Stimulated activated CD8-positive, alpha-beta memory T cell treated with anti-CD3 and anti-CD28 coated beads, Interleukin-4, amount 100 ng/mL, for 24 hours (primary cell): ENCODE results near the gene DCUN1D1.
"Not testable (repeated sequence)": the region's sequence is repeated elsewhere in the genome, so short reads cannot be mapped to it uniquely, and the experiment has no call there.

Experiments used
- DNase-seq: peaks from one replicate; pipeline ENCODE4 v3.0.0-alpha.2; 2020; ENCODE audit warnings: low read depth

DCUN1D1 gene

DNA sequence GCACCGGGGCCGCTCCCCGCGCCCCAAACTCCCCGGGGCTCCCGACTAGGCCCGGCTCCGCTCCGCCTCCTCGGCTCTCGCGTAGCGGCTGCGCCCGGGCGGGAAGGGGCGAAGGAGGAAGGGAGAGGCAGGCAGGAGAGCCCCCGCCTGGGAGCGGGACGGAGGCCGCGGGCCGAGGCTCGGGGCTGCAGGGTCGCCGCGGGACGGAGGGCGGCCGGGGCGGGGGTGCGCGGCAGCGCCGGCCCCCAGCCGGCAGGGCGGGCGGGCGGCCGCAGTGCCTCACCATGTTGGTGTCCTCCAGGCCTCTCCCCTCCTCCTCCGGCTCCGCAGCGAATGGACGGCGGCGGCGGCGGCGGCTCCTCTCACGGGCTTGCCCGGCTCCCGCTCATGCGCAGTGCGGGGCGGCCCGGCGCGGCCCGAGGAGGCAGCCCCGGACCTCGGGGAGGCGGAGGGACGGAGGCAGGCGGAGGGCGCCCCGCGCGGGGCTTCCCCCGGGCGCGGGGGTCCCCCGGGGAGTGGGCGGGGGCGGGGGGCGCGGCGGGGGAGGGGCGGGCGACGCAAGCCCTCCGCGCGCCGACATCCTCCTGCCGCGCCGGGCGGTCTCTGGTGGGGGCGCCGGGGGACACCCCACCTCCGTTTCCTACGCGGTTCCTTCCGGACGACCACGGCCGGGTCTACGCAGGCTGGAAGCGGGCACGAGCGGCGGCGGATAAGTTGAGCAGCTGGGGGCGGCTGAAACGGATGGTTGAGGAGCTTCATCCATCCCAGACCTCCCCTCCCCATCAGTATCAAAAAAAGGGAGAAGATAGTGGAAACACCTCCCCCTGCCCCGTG, at the start of gene DCUN1D1:
DCUN1D1 (minus strand) TSS at position 335 of the 834 bp plus-strand sequence; CDS start at position 286, 49 bp downstream.
- peak; percentile 84 for DNase-seq

DNA sequence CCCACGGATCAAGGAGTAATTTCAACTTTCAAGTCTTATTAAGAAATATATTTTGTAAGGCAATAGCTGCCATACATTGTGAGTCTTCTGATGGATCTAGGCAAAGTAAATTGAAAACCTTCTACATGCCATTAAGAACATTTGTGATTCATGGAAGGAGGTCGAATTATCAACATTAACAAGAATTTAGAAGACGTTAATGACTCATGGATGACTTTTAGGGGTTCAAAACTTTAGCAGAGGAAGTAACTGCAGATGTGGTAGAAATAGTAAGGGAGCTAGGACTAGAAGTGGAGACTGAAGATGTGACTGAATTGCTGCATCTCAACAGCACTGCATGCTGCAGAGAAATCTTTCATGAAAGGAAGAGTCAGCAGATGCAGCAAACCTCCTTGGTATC, 48.1 kb upstream of the DCUN1D1 start:
- DNase-seq: no peak

DNA sequence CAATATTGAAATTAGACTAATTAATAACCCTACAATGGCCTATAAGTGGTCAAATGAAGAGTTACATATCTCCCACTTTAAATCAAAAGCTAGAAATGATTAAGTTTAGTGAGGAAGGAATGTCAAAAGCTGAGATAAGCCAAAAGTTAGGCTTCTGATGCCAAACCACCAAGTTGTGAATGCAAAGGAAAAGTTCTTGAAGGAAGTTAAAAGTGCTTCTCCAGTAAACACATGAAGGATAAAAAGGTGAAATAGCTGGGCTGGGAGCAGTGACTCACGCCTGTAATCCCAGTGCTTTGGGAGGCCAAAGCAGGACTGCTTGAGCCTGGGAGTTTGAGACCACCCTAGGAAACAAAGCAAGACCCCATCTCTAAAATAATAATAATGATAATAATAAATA, 46.9 kb upstream of the DCUN1D1 start:
- DNase-seq: no peak

DNA sequence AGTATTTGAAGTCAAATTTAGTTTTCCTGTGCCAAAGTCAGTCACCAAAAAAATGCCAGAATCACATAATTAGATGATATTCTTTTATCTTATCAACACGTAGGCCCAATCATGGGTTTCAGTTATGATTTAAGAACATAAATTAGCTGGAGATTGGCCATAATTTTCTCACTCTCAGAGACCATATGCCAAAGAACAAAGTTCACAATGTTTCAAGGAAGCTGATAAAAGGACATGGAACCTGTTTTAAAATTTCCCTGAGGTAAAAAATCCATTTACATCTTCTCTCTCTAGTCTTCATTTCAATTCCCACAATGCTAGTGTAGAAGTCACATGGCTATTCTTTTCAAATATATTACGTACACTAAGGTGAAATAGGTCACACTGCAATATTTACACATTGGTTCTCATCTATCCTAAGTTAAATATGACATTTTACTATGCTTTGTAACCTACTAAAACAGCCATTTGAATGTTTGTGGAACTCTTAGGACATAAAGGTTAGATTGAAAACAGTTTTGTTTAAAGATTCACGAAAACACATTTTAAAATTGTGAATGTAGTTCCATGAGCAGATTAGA, 42.7 kb upstream of the DCUN1D1 start:
- DNase-seq: no peak

DNA sequence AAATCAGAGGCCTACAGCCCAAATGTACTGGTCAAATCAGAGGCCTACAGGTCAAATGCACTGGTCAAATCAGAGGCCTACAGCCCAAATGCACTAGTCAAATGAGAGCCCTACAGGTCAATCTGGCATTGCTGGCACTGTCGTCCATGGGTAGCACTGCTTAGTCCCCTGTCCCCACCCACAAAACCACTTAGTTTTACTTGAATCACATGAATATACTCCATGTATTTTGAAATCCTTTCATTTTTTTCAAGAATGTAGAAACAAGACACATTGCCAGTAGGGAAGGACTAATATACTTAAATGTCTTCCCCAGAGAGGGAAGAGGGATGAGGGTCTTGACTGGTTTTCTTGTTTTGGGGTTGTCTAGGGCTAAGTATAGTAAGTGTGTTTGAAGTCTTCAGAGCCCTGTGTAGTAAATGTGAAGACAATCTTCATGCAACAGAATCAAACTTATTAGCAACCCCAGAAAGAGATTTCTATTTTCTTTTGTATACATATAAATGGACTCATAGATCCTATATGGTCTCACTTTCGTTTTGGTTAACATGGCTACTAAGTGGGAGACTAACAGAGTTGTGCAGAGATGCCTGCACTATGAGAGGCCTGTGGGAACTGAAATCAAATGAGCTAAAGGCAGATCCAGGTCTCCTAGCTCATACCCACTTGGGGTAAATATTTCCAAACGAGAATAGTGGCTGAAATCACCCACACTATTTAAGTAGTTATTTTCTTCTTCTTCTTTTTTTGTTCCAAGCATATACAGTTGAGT, 38.3 kb upstream of the DCUN1D1 start:
- no peak for DNase-seq

DNA sequence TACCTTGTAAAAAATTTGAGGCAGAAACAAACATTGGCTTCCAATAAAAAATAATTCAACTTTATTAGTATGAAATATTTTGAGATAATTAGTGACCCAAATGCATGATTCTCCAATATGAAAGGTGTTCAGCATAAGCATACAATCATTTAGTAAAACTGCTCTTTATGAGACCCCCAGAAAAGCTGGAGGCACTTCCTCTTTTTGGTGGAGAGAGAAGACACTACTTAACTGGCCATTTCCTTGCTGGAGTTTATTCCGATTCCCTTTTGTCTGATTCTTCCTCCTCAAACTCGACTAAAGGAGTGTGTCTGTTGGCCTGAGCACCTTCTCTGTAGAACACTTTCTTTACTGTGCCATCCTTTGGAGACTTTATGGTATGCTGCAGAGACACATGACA, 34.8 kb upstream of the DCUN1D1 start:
- no peak for DNase-seq

DNA sequence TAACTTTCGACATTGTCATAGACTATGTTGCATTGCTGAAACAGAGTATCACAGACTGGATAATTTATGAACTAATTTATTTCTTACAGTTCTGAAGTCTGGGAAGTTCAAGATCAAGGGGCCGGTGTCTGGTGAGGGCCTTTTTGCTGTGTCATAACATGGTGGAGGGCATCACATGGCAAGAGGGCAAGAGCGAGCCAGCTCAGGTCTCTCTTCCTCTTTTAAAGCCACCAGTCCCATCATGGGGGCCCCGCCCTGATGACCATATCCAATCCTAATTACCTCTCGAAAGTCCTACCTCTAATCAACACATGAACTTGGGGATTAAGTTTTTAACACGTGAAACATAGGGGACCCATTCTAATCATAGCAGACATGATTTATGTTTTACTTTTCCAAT, 33.5 kb upstream of the DCUN1D1 start:
- DNase-seq: no peak

DNA sequence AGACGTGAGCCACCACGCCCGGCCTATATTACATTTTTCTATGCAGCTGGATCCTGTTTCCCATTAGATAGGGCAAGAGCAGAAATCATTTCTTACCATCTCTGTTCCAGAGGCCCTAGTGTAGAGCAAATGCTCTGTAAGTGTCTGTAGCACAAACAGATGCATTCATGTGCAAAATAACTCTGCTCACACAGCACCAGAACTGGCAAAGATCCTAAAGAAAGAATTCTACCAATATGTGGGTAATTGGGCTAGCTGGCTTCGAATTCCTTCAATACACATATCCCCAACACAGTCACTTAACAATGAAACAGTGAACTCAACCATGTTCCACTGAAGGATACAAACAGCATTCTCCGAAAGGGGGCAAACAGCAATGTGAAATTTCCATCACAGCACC, 32.7 kb upstream of the DCUN1D1 start:
- DNase-seq: no peak

DNA sequence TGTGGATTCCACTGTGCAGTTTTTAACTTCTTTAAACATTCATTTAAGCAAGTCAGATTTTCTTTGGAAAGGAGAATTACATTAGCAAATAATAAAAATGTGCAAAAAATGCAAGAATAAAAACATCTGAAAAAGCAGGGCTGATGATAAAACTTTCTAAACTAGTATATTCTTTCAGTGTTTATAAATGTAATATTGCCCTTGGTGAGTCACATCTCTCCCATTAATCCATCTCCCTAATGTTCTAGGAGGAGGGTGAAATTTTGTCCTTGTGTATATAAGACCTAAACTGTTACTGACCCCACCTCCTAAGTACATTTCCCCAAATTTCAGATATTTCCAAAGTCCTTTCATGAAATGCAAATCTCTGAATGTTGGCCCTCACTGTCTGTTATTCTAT, 28.5 kb upstream of the DCUN1D1 start:
- DNase-seq: no peak

DNA sequence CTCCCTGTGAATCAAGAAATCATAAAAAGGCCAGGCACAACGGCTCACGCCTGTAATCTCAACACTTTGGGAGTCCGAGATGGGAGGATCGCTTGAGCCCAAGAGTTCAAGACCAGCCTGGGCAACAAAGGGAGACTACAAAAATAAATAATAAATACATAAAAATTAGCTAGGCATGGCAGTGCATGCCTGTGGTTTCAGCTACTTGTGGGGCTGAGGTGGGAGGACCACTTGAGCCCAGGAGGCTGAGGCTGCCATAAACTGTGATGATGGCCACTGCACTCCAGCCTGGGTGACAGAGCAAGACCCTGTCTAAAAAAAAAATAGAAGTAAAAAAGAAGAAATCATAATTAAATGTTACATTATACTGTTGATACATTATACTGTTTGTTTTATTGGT, 28.0 kb upstream of the DCUN1D1 start:
- DNase-seq: no peak

DNA sequence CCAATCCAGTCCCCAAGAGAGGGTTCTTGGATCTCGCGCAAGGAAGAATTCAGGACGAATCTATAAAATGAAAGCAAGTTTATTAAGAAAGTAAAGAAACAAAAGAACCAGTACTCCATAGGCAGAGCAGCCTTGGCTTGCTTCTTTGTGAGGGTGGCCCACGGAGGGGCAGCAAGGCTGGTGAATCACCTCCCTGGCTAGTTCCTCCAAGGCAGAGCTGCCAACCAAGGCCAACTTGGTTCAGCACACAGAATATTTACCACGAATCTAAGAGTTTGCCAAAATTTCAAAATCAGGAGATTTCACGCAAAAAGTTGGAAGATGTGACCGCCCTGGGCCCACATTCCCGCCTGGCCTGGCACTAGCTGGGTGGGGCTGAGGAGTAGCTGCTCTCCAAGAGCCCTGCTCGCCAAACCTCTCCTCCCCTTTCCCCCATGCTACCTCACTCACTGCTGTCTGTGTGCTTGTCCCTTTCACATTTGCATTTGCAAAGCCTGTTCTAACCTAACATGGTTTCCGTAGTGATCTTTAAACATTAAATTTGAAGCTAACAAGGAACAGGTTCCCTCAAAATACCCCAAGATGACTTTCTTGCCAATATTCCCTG, 26.2 kb upstream of the DCUN1D1 start:
- no peak for DNase-seq

DNA sequence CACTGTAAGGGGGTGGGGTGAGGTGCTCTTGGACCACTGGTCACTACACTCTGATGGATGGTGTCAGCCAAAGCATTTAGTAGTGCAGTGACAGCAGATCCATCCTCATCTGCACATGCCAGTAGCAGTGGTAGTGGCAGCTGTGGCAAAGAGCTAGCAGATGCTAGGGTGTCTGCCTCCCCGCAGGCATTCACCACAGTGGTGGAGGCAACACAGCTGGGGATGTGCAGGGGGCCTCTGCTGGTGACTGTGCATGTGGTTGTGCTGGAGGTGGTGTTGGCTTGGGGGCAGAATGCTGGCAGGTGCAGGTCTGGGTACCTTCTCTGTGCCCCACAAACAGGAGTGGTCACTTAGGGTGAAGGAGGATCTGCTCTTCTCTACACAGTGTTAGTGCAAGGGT, 19.4 kb upstream of the DCUN1D1 start:
- DNase-seq: no peak

DNA sequence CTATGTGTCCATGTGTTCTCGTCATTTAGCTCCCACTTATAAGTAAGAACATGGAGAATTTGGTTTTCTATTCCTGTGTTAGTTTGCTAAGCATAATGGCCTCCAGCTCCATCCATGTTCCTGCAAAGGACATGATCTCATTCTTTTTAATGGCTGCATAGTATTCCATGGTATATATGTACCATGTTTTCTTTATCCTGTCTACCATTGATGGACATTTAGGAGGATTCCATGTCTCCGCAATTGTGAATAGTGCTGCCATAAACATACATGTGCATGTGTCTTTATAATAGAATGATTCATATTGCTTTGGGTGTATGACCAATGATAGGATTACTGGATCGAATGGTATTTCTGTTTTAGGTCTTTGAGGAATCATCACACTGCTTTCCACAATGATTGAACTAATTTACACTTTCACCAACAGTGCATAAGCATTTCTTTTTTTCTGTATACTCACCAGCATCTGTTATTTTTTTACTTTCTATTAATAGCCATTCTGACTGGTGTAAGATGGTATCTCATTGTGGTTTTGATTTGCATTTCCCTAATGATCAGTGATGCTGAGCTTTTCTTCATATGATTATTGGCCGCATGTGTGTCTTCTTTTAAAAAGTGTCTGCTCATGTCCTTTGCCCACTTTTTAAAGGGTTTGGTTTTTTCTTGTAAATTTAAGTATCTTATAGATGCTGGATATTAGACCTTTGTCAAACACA, 13.3 kb upstream of the DCUN1D1 start:
- not testable (repeated sequence) for DNase-seq

DNA sequence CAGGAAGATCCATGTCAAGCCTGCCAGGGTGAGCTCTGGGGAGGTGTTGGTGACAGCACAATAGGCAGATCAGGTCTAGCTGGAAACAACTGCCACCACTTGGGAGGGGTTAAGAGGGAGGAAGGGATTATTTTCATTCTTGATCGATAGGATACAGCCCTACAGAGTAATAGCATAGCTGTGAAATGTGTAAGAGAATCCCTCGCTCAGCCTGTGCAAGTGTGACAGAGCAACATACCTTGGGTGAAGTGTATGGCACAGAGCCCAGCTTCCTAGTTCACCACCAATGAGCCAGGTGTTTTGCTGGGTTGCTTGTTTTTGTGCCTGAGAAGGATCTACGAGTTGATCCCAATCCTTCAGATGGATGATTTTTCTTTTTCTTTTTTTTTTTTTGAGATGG, 9.2 kb upstream of the DCUN1D1 start:
- DNase-seq: no peak

DNA sequence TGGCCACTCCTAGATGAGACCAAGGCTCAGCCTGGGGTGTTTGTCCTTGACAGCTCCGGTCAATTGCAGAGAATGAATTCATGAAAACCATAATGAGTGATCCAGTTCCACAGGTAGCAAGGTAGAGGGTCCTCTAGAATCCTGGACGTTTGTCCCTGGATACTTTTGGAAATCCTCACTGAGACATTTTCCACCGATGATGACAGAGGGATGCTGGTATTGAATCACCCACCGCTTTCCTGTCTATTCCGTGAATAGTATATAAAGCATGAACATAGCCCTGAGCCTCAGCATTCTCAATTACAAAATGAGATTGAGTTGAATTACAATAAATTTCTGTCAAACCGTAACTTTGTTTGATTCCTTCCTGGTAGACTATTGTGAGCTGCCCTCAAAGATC, 5.7 kb upstream of the DCUN1D1 start:
- DNase-seq: no peak

DNA sequence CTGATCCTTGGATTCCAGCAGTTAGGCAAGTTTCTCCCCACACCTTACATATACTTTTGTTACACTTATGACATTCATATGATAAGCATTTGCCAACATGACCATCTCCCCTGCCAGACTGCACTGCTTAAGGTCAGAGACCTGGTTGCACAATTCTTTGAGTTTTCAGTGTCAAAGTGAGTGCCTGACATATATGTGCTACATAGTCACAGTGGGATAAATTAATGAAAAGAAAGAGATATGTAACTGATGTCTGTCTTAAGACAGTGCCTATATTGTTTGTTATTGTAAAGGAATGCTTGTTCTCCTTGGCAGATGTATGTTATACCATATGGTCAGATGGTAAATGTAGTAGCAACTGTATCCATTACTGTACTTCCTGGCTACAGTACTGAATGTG, 3.5 kb upstream of the DCUN1D1 start:
- DNase-seq: no peak

DNA sequence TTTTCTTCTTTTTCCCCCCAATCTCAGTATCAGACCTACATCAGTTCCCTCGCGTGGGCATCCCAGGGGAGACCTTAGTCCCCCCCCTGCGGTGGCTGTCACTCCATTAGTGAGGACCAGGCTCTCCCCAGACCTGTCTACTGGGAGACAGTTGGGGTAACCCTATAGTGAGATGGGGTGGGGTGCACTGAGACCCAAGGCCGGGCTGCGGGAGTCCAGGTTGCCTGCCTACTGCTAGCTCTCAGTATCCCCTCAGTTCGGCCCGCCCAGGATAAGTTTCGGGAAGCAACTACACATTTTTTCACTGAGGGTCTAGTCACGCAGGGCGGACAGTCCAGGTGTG, 671 bp upstream of the DCUN1D1 start:
- DNase-seq: no peak

DNA sequence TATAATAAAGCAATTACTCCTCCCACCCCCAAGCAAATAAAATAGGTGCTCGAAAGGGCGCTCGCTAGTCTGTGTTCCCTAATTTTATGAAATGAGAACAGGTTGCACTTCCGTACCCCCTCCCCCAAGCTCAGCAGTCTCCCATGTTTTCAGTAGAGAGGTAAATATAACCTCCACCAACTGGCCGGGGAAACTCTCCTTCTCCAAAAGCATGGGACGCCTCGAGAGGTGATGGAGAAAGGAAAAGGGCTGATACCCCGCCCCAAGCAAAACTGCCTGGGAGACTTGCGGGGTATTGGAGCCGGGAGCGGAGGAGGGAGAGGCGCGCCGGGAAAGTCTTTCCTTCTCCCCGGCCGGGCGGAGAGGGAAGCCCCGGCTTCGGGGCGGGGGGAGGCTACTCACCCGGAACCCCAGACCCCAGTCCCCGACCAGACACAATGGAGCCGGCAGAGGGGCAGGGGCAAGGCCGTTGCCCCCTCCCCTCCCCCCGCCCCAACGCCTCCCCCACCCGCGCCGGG, 605 bp downstream of the DCUN1D1 start:
- DNase-seq: no peak

DNA sequence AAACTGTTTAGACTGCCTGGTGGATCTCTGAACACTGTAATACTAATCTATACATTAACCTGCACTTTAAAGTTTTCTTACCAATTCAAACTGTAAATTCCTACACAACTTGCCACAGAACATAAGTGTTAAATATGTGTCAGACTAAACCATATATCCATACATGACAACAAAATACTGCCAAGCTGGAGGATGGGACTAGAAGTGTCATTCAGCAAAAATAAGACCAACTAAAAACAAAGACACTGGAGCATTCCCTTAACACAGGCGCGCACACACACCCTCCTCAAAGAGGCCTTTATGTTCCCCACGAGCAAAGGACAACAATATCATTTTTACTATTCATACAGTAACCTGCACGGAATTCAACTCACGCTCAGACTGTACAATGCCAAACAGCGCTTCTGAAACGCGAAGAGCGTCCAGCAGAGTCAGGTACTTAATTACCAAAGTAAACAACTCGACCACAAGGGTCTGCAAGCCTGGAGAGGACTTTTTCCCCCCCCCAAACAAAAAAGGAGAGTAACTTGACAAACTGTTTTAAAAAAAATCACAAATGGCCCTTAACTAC, 1.1 kb downstream of the DCUN1D1 start:
- DNase-seq: no peak

DNA sequence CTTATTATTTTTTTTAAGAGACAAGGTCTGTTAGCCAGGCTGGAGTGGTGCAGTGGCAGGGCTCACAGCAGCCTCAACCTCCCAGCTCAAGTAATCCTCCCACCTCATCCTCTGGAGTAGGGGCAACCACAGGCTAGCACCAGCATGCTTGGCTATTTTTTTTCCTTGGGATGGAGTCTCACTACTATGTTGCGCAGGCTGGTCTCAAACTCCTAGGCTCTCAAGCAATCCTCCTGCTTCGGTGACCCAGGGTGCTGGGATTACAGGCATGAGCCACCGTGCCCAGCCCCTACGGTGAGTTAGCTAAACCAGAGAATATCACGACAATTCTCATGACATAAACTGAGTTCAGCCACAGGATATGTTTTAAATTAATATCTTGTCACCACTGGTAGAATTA, 2.0 kb downstream of the DCUN1D1 start:
- no peak for DNase-seq

DNA sequence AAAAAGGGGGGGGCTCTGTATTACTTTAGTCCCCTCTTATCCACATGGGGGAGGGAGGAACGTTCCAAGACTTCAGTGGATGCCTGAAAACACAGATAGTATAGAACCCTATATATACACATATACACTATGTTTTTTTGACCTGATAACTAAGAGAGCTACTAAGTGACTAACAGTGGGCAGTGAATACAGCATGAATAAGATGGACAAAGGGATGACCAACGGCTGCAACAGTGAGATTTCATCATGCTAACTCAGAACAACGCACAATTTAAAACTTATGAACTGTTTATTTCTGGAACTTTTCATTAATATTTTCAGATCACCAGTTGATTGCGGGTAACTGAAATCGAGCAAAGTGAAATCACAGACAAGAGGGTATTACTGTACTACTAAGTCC, 7.3 kb downstream of the DCUN1D1 start:
- DNase-seq: no peak

DNA sequence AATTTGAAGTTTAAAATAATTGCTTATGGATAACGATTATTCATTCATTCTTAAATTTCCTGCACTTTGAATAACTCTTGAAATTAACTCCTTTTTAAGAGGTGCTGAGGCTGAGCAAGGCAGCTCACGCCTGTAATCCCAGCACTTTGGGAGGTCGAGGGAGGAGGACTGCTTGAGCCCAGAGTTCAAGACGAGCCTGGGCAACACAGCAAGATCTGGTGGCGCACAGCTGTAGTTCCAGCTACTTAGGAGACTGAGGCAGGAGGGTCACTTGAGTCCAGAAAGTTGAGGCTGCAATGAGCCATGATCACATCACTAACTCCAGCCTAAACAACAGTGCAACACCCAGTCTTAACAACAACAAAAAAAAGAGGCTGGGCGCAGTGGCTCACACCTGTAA, 8.0 kb downstream of the DCUN1D1 start:
- no peak for DNase-seq
